HG03135 (cell line): ENCODE measurements around the gene RPS27L.
A peak's percentile ranks its signal among the peaks of the same experiment; 100 is the strongest.

ENCODE experiments used
- ATAC-seq: cut with Tn5 transposase; IDR thresholded peaks from one replicate; pipeline ENCODE4 v1.9.1; 2021; ENCODE audit warnings: mild to moderate bottlenecking, moderate library complexity; ENCODE audit not compliant: unreplicated experiment

The RPS27L gene

GRCh38 chr15:63157118-63157843 is at the start of gene RPS27L:
TSS of gene RPS27L (minus strand) at chr15:63157477. CDS start at chr15:63157405, 72 bp downstream.
- ATAC-seq, result peak; percentile 86

GRCh38 chr15:63206079-63206478 is 48.8 kb upstream of the RPS27L start:
- ATAC-seq, result no peak

DNA sequence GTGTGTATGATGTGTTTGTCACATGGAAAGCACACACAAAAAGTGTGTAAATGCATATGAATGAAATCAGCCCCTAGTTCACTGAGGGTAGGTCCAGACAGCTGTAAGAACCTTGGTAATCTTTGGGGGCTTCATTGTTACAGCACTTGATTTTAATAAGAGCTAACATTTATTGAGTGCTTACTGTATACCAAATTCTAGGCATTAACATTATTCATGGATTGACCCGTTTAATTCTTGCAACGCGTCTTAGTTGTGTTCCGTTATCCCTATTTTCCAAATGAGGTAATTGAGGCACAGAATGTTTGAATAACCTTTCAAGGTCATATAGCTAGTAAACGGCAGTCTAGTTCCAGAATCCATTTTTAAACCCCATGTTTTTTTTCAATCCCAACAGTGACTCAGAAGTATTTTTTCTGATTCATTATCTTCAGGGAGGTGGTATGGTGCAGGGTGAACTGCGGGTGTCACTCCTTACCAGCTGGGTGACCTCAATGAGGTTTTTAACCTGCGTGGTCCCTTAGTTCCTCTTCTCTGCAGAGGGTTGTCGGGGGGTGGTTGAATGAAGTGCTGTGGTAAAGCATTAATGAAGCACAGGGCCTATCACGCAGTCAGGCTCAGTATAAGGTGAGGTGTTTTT is 46.3 kb upstream of the RPS27L start:
- no peak for ATAC-seq

DNA sequence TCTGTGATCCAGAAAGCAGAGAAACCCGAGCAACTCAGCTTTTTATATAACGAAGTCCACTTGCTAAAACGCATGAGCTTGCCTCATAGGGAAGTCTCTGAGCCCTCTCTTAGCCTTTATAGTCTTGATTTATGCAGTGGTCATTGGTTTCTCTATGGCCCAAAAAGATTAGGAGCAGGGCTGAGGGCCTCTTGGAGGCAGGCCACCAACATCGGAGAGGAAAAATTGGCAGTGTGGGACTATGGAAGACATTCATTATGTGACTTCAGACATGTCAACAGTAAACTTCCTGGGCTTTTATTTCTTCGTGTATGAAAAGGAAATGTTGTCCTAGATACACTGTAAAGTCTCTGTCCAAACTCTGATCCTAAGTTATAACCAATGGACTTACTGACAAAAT is 45.6 kb upstream of the RPS27L start:
- ATAC-seq, result no peak

GRCh38 chr15:63200464-63201249 is 43.4 kb upstream of the RPS27L start:
- ATAC-seq, result no peak

DNA sequence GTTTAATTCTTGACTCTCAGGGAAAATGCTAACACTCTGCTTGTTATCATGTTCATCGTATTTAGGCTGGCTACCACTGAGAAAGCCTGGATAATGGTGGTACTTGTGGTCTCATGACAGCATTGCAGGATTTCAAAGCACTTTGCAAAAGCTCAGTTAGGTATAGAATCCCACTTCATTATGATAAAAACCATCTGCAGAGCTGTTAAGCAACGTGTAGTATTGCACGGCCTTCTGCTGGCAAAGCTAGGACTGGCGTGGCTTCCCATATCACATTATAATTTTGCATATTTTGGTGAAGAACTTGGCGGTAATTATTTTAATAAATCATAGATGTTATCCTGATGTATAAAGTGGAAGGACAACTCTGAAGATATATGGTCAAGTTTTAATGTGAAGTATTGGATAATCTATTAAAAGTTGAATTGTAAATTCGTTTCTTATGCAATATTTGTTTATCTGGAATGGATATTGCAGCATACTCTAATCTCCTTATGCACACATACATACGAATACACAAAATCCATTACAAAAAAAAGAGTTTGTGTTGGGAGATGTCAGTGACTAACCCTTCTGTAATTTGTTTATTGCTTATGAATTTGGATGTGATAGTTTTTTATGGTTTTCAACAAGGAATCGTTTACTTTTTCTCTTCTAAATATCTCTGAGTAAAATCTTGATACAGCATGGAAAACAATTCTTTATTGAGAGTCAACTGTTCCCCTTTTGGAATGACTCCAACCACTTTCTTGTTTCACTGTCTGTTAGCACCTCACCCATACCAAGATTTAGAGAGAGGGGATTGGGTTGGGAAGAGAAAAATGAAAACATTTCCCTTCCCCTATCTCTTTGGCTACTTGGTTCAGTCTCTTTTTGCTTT is 41.3 kb upstream of the RPS27L start:
- ATAC-seq, result no peak

DNA sequence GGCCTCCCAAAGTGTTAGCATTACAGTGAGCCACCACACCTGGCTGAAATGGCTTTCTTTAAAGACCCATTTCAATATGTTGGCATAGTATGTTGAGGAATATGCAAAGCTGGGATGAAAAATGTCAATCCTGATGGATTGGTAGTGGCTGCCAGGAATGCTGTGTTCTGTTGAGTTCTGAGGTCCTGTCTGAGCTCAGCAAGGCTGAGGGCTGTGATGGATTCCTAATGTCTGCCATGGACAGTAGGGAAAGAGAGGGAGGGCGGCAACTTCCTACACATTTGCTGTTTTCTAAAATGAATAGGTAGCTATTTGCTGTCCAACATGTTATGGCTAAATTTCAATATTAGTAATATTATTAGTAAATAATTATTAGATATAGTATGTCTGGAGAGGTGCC is 40.3 kb upstream of the RPS27L start:
- no peak for ATAC-seq

GRCh38 chr15:63196842-63197241 is 39.6 kb upstream of the RPS27L start:
- ATAC-seq, result no peak

- no peak for ATAC-seq
These were observed 38.3 kb upstream of the RPS27L start for GRCh38 chr15:63195569-63196015.

GRCh38 chr15:63194880-63195568 is 37.7 kb upstream of the RPS27L start:
- no peak for ATAC-seq

GRCh38 chr15:63194302-63194701 is 37.0 kb upstream of the RPS27L start:
- no peak for ATAC-seq

- ATAC-seq, result no peak
These were observed 35.4 kb upstream of the RPS27L start for GRCh38 chr15:63192619-63193206.

GRCh38 chr15:63191895-63192618 is 34.8 kb upstream of the RPS27L start:
- peak; percentile 37 for ATAC-seq

GRCh38 chr15:63190769-63191649 is 33.7 kb upstream of the RPS27L start:
- ATAC-seq, result no peak

- no peak for ATAC-seq
These were observed 32.9 kb upstream of the RPS27L start for GRCh38 chr15:63189941-63190768.

GRCh38 chr15:63188926-63189871 is 31.9 kb upstream of the RPS27L start, which contains the start of gene RAB8B:
TSS of gene RAB8B (plus strand) at chr15:63189606. CDS start at chr15:63189625, 19 bp downstream.
- peak; percentile 78 for ATAC-seq
